ENCODE results near the gene ACSL1.

- TF ChIP-seq, protein P1, sequence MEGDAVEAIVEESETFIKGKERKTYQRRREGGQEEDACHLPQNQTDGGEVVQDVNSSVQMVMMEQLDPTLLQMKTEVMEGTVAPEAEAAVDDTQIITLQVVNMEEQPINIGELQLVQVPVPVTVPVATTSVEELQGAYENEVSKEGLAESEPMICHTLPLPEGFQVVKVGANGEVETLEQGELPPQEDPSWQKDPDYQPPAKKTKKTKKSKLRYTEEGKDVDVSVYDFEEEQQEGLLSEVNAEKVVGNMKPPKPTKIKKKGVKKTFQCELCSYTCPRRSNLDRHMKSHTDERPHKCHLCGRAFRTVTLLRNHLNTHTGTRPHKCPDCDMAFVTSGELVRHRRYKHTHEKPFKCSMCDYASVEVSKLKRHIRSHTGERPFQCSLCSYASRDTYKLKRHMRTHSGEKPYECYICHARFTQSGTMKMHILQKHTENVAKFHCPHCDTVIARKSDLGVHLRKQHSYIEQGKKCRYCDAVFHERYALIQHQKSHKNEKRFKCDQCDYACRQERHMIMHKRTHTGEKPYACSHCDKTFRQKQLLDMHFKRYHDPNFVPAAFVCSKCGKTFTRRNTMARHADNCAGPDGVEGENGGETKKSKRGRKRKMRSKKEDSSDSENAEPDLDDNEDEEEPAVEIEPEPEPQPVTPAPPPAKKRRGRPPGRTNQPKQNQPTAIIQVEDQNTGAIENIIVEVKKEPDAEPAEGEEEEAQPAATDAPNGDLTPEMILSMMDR (IDR thresholded peaks at IDR 0.05), result no peak
- no peak for TF ChIP-seq ZFX (IDR thresholded peaks at IDR 0.05; ENCODE audit: borderline replicate concordance)
These were observed 28.9 kb downstream of the ACSL1 start for GRCh38 chr4:184796906-184797305.
